Activated CD4-positive, alpha-beta T cell treated with anti-CD3 and anti-CD28 coated beads, Interleukin-10, Interleukin-2, amounts not matched to agents 100 ng/mL and 50 ng/mL, durations not matched to agents 16 hours and 8 hours (primary cell): ENCODE measurements around the gene CRB2.

Source experiments
- DNase-seq: peaks from one replicate; pipeline ENCODE4 v3.0.0-alpha.2; 2020

The CRB2 gene

DNA sequence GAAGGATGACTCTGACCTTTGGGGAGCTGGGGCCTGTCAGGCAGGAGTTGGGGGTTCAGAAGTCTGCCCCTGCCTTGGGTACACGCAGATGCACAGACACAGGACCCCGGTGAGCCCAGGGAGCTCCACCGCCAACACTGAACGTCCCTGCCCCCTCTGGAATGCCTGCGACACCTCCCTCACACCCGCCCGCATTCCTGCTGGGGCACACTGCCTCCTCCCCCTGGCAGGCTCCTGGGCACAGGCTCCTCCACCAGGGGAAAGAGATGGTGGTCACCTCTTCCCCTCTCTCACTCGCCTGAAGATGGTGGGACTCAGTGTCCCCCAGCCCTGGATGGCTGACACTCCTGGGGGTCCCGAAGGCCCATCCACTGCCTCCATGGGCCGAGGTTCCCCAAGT is 12.0 kb downstream of the CRB2 start:
- no peak for DNase-seq

DNA sequence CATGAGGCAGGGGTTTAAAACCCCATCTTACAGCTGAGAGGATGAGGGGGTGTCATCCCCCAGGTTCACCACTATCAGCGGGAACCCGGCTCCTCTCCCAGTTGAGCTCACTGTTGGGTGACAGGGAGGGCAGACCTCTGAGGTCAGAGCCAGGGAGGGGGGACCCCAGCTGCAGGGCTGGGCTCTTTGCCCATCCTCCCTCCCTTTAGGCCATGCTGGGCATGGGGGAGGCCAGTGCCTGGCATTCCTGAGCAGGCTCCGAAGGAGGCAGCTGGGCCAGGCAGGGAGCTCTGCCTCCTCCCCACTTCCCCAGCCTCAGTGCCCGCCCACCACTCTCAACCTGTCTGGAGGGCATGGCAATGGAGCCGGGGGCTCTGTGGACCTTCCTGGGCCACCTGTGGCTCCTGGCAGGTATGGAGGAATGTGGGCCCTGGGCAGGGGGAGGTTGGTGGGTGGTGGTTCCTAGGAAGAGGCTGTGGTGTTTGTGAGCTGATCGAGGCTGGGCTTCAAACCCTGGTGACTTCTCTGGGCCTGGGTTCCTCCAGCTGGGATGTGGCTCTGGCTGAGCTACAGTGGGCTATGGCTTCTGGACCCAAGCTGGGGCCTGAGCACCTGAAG is 12.6 kb downstream of the CRB2 start:
- DNase-seq, result no peak

DNA sequence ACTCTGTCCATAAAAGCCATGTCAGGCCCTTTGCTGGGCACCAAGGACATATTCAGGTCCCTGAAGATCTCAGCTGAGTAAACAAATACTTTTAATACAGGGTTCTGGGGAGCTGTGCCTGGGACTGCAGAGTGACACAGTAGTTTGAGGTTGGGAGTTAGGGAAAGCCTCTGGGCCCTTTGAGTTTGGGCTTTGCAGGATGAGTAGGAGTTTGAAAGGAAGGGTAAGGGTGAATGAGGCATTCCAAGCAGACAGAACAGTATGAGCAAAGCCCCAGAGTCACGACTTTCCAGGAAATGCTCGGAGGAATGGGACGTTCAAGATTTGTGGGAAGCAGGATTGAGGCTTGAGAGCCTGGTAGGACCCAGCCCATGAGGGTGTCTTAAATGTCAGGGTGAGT is 13.3 kb downstream of the CRB2 start:
- DNase-seq, result no peak

DNA sequence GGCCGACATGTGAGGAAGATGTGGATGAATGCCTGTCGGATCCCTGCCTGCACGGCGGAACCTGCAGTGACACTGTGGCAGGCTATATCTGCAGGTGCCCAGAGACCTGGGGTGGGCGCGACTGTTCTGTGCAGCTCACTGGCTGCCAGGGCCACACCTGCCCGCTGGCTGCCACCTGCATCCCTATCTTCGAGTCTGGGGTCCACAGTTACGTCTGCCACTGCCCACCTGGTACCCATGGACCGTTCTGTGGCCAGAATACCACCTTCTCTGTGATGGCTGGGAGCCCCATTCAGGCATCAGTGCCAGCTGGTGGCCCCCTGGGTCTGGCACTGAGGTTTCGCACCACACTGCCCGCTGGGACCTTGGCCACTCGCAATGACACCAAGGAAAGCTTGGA is 14.1 kb downstream of the CRB2 start:
- no peak for DNase-seq

DNA sequence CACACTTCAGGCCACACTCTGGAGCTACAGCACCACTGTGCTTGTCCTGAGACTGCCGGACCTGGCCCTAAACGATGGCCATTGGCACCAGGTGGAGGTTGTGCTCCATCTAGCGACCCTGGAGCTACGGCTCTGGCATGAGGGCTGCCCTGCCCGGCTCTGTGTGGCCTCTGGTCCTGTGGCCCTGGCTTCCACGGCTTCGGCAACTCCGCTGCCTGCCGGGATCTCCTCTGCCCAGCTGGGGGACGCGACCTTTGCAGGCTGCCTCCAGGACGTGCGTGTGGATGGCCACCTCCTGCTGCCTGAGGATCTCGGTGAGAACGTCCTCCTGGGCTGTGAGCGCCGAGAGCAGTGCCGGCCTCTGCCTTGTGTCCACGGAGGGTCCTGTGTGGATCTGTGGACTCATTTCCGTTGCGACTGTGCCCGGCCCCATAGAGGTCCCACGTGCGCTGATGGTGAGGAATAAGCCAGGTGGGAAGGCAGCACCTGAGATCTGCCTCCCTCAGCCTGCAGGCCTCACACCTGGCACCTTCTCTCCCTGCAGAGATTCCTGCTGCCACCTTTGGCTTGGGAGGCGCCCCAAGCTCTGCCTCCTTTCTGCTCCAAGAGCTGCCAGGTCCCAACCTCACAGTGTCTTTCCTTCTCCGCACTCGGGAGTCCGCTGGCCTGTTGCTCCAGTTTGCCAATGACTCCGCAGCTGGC is 14.7 kb downstream of the CRB2 start:
- no peak for DNase-seq

DNA sequence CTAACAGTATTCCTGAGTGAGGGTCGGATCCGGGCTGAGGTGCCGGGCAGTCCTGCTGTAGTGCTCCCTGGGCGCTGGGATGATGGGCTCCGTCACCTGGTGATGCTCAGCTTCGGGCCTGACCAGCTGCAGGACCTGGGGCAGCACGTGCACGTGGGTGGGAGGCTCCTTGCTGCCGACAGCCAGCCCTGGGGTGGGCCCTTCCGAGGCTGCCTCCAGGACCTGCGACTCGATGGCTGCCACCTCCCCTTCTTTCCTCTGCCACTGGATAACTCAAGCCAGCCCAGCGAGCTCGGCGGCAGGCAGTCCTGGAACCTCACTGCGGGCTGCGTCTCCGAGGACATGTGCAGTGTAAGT is 15.2 kb downstream of the CRB2 start:
- DNase-seq, result no peak

DNA sequence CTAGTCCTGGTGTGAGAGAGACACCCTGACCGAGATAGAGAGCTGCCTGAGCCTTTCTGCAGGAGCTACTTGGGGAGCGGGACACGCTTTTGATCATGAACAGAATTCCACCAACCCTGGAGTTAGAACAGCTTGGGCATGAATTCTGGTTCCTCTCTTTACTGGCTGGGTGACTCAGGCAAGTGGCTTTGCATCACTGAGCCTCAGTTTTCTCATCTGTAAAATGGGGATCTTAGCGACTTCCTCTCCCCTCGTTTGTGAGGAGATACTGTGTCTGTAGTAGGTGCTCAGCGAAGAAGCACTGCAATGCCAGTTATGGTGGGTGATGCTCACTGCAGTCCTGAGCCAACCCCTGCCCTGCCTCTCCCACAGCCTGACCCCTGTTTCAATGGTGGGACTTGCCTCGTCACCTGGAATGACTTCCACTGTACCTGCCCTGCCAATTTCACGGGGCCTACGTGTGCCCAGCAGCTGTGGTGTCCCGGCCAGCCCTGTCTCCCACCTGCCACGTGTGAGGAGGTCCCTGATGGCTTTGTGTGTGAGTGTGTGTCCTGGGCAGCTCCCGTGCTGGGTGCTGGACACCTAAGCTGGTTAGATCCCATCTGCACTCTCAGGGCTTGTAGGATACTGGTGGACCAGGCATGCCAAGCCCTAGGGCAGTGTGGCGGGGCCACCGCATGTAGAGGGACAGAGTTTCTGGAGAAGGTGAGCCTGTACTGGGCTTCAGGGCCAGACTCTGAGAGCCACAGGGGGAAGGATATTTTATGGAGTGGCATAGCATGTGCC is 16.0 kb downstream of the CRB2 start:
- no peak for DNase-seq

DNA sequence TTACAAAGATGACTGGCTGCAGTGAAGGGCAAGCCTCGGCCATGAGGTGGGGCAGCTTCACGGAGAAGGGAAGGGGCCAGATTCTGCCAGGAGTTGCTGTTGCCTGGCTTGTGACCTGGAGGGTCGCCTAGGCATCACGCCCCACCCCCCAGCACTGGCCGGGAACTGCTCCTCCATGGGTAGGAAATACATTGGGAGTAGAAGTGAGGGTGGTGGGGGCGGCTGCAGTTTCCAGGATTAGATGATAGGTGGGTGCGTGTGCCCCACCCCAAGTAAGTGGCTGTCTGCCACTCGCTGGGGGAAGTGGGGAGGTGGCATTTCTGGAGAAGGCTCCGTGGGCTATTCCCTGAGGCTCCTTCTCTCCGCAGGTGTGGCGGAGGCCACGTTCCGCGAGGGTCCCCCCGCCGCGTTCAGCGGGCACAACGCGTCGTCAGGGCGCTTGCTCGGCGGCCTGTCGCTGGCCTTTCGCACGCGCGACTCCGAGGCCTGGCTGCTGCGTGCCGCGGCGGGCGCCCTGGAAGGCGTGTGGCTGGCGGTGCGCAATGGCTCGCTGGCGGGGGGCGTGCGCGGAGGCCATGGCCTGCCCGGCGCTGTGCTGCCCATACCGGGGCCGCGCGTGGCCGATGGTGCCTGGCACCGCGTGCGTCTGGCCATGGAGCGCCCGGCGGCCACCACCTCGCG is 16.9 kb downstream of the CRB2 start:
- no peak for DNase-seq

DNA sequence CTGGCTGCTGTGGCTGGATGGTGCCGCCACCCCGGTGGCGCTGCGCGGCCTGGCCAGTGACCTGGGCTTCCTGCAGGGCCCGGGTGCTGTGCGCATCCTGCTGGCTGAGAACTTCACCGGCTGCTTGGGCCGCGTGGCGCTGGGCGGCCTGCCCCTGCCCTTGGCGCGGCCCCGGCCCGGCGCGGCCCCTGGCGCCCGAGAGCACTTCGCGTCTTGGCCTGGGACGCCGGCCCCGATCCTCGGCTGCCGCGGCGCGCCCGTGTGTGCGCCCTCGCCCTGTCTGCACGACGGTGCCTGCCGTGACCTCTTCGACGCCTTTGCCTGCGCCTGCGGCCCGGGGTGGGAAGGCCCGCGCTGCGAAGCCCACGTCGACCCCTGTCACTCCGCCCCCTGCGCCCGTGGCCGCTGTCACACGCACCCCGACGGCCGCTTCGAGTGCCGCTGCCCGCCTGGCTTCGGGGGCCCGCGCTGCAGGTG is 17.5 kb downstream of the CRB2 start:
- no peak for DNase-seq

DNA sequence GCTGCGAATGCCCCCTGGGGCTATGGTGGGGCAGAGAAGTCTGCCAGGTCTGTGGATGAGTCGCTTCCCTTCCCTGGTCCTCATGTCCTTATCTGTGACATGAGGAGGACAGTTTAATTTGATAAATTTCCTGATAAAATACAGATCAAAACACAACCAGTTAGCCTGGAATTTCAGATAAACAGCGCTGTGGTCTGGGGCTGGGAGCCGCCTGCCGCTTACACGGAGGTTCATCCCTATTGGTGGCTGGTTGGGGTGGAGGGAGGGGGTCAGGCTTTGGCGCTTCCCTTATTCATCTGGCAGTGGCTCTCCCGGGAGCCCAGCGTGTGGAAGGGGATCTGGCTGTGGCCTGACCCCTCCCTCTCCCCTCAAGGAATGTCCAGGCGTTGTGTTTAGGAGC is 17.9 kb downstream of the CRB2 start:
- no peak for DNase-seq

DNA sequence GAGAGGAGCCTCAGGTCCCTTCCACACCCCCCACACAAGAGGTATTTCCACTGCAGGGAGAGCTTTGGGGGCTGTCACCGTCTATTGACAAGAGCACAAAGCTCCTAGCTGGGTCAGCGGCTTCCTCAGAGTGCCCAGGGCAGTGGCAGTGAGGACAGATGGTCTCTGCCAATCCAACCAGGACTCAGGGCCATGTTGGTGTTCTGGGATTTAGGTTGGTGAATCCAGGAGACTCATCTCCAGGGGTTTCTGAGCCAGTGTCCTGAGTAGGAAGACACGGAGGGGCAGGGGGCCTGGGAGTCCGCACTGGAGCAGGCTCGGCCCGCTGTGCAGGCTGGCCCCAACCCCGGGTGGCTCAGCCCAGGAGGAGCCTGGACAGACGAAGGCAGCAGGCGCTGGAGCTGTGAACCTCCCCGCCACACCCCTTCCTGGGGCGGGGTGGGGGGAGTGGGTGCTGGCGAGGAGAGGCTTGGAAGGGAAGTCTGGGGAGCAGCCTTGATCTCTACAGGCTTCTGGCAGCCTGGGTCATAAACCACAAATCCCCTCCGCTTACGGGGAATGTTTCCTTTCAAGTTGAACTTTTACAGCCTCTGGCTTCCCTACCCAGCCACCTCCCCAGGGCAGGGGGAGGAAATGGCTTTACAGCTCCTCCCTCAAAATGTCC is 19.6 kb downstream of the CRB2 start:
- no peak for DNase-seq

DNA sequence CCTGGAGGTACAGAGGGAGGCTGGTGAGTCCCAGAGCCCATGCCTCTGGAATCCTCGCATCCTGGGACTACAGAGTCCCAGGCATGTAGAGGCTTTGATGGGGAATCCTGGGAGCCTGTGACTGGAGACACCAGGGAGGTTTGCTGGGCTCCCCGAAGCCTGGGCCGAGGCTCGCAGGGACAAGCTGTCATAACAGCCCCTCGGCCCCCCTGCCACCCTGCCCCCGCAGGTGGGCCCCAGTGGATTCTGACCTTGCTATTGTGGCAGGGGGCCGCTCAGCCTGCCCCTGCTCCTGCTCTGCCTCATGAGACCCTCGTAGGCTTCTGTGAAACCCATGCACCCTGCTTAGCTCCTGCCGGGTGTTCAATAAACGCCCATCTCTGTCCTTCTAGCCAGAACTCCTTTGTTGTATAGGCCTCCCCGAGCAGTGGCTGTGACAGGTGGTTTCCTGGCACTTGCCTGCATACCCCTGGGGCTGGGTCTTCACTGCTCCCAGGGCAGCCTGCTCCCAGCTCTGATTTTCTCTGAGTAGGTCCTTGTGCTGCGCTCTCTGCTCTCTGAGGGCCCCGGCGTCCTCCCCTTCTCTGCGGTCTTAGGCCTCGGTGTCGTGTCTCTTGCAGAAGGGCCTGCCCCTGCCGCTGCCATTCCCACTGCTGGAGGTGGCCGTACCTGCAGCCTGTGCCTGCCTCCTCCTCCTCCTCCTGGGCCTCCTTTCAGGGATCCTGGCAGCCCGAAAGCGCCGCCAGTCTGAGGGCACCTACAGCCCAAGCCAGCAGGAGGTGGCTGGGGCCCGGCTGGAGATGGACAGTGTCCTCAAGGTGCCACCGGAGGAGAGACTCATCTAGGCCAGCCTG is 20.4 kb downstream of the CRB2 start:
- no peak for DNase-seq

DNA sequence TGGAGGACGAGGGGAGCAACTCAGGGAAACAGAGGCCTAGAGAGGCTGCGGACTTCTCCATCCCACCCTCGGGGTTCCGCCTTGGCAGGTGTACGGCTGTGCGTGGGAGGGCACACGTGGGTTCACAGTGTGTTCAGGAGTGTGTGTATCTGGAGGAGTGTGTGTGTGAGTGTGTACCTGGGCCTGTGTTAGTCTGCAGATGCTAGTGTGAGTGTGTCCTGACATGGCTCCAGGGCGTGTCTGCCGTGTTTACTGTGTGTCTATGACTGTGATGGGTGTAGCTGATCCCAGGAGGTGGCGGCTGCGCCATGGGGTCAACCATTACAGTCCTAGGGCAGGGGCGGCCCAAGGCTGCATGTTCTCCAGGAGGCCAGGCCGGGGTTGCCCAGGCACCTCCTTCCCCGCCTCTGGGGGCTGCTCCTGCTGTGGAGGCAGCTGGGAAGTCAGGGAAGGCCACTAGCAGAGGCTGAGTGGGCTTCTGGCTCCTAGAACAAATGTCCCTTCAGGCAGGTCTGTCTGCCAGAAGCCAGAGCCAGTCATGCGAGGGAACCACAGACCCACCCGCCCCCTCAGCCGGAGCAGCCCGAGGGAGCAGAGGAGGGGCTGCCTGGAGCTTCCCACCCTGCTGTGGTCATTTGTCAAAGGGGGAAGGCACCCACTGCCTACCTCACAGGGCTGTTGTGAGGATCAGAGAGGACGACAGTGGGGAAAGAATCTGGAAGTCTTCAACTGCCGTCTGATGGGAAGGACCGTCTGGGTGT is 21.4 kb downstream of the CRB2 start:
- DNase-seq, result no peak

DNA sequence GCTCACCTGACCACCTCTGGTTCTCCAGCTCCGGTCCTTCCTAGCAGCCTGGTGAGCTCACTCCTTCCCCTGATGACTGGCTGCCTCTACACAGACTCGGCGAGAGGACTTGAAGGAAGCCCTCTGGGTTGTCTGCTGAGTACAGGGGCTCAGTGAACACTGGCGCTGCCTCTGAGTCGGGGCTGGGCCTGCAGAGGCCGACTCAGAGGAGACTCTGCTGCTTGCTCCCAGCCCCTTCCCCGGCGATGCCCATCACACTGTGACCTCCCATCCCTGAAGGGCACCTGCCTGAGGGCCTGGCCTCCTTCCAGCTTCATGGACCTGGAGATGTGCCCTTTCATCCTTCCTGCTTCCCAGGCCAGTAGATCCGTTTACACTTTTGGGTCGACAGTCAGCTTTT is 22.0 kb downstream of the CRB2 start:
- no peak for DNase-seq

DNA sequence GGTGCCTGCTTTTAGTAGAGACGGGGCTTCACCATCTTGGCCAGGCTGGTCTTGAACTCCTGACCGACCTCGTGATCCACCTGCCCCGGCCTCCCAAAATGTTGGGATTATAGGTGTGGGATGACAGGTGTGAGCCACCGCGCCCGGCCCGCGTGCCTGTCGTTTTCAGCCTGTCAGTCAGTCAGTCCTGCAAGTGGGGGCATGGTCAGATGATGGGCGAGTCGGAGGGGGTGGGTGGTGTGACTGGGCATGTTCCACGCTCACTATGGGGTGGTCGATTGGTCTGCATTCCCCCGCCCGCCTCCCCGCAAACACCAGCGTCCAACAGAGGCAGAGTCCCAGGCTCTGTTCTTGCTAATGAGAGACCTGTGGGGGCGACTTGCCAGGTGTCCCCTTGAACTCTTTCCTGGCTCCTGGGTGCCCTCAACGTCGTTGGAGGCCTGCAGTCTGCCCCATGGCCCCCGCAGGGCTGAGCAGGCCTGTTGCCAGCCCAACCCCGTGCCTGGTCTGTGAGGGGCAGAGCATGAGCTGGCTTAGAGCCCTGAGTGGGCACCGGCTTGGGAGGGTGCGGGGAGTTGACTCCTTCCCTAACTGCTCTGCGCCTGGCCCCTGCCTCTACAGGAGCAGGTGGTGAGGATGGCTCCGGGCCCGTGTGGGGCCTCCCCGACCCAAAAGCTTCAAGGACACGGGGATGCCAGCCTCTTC is 23.1 kb downstream of the CRB2 start:
- no peak for DNase-seq

DNA sequence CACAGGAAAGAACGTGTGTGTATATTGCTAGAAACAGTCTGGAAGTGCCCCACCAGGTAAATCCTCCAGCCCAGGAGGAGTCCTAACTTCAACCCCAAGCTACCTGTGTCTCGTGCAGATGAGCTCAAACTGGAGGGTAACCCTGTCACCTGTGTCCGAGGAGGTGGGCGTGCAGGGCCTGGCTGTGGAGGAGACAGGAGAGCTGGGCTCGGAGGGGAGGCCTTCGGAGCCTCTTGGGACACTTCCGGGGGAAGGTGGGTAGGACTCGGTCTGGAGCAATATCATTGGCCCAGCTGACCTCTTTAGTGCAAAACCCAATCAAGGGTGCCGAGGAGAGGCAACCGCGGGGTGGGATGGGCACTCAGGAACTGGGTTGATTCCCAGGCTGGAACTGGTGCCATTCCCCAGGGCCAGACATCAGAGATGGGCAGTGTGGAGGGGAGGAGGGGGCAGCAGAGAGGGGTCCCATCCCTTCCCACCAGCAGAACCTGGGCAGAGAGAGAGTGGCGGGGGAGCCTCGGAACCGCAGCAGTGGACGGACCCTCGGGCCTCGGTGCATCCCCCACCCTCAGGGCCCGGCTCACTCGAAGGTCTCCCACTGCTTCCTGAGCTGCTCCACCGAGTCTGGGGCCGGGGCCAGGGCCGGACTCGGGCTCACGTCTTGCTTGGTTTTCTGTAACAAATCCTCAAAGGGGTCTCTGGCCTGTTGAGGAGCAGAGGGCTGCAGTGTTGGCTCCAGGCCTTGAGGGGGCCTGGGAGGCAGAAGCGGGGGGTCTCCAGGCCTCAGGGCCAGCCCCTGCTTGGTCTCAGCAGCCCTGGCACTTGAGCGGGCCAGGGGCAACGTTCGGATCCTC is 25.1 kb downstream of the CRB2 start:
- no peak for DNase-seq

DNA sequence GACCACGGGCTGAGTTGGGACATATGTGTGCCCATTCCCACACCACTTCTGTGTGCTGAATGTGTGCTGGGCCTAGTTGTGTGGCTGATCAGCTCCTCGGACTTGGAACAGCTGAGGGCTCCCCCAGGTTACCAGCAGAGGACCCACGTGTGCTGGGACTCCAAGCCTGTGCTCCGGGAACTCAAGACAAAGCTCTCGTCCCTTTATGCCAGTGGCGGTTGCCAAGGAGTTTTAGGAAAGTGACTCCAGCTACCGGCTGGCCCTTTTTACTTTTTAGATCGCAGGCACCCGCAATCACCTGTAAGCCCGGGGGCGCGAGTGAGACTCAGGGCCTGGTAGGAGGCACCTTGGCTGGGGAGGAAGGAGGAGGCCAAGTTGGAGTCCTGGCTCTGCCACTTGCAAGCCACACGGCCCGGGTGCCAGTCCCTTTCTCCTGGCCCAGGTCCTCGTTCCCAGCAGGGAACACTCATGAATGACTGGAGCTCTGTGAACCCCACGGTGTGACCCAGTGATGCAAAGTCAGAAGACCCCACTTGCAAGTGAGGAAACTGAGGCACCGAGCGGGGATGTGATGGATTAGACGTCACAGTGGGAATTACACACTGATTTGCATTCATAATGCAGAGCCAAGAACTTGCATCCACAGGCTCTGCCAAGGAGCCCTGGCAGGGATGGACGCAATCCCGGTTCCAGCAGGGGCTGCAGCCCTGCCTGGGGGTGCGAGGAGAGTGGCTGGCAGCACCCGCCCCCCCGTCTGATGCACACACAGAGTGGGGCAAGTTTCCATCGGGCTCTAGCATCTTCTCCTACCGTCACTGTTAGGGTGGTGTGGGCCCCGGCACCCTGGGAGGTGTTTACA is 26.9 kb downstream of the CRB2 start:
- no peak for DNase-seq

DNA sequence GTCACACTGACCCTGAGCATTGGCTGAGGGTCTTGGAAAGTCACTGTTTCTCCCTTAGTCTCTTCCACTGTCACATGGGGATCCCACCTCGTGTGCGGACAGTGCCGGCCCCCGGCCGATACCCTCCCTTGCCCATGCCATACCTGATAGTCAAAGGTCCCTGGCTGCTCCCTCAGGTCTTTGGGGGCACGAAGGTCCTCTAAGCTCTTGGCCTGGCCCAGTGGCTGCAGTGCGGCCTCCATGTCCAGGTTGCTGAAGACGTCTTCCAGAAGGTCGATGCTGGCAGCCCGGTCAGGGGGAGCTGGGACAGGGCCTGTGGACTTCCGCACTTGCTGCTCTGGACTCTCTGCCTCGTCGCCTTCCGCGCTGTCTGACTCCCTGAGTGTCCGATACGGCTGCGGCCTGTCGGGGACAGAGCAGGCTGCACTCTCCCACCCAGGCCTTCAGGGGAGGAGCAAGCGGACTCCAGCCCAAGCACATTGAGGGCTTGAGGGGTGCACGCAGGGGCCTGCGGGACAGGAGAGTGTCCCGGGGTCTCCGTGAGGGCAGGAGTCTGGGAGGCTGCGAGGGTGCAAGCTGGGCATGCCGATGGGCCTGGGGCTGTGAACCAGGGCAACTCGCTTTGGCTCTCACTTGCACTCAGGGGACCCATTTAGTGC is 27.6 kb downstream of the CRB2 start:
- DNase-seq, result no peak
